HL-60 (cell line): ENCODE measurements around the gene SLC5A9.

Source experiments
- CTCF ChIP-seq: IDR thresholded peaks from one replicate; pipeline ENCODE4 v1.5.1; 2011; ENCODE audit warnings: low read length, control low read depth, inconsistent platforms; ENCODE audit not compliant: insufficient read depth
- POLR2AphosphoS5 ChIP-seq: IDR thresholded peaks from 2 replicates; pipeline ENCODE4 v1.6.1; 2012; ENCODE audit warnings: low read depth
- REST ChIP-seq: IDR thresholded peaks from 2 replicates; pipeline ENCODE4 v1.6.1; 2012; ENCODE audit warnings: low read depth; ENCODE audit not compliant: insufficient replicate concordance

GRCh38 chr1:48216941-48217340 lies 5.6 kb upstream of the SLC5A9 start:
- TF ChIP-seq CTCF: no peak
- TF ChIP-seq REST: no peak
- no peak for TF ChIP-seq POLR2AphosphoS5
